Measurements from ENCODE around the gene ISM2.
"Not testable (repeated sequence)": the region's sequence is repeated elsewhere in the genome, so short reads cannot be mapped to it uniquely, and the experiment has no call there.

ISM2 gene

GRCh38 chr14:77498120-77498979, at the start of gene ISM2:
Gene ISM2 (minus strand): TSS chr14:77498816. CDS start chr14:77498793, 23 bp downstream.
- DNase-seq (ENCODE audit: low read depth): no peak

GRCh38 chr14:77547512-77548180, 49.0 kb upstream of the ISM2 start:
- DNase-seq (ENCODE audit: low read depth): no peak

GRCh38 chr14:77545171-77545570, 46.6 kb upstream of the ISM2 start:
- not testable (repeated sequence) for DNase-seq (ENCODE audit: low read depth)

GRCh38 chr14:77544571-77544970, 46.0 kb upstream of the ISM2 start:
- DNase-seq (ENCODE audit: low read depth): no peak

GRCh38 chr14:77543637-77544334, 45.2 kb upstream of the ISM2 start:
- DNase-seq (ENCODE audit: low read depth): peak; percentile 23

GRCh38 chr14:77543240-77543551, 44.6 kb upstream of the ISM2 start:
- no peak for DNase-seq (ENCODE audit: low read depth)

GRCh38 chr14:77542421-77543239, 44.0 kb upstream of the ISM2 start:
- DNase-seq (ENCODE audit: low read depth): no peak

GRCh38 chr14:77541905-77542304, 43.3 kb upstream of the ISM2 start:
- DNase-seq (ENCODE audit: low read depth): no peak

GRCh38 chr14:77536951-77537350, 38.3 kb upstream of the ISM2 start:
- DNase-seq (ENCODE audit: low read depth): not testable (repeated sequence)

GRCh38 chr14:77531071-77531470, 32.5 kb upstream of the ISM2 start:
- no peak for DNase-seq (ENCODE audit: low read depth)

GRCh38 chr14:77529963-77530362, 31.3 kb upstream of the ISM2 start:
- no peak for DNase-seq (ENCODE audit: low read depth)

GRCh38 chr14:77529213-77529612, 30.6 kb upstream of the ISM2 start:
- no peak for DNase-seq (ENCODE audit: low read depth)

- DNase-seq (ENCODE audit: low read depth): not testable (repeated sequence)
Observed at GRCh38 chr14:77528701-77529100, 30.1 kb upstream of the ISM2 start.

GRCh38 chr14:77526266-77526665, 27.6 kb upstream of the ISM2 start:
- no peak for DNase-seq (ENCODE audit: low read depth)

- DNase-seq (ENCODE audit: low read depth): no peak
Observed at GRCh38 chr14:77524536-77524935, 25.9 kb upstream of the ISM2 start.

- no peak for DNase-seq (ENCODE audit: low read depth)
Observed at GRCh38 chr14:77523109-77523508, 24.5 kb upstream of the ISM2 start.

- DNase-seq (ENCODE audit: low read depth): no peak
Observed at GRCh38 chr14:77520555-77520954, 21.9 kb upstream of the ISM2 start.

GRCh38 chr14:77516126-77516525, 17.5 kb upstream of the ISM2 start:
- no peak for DNase-seq (ENCODE audit: low read depth)

GRCh38 chr14:77511486-77512162, 13.0 kb upstream of the ISM2 start:
- no peak for DNase-seq (ENCODE audit: low read depth)

- no peak for DNase-seq (ENCODE audit: low read depth)
Observed at GRCh38 chr14:77509366-77509765, 10.8 kb upstream of the ISM2 start.

GRCh38 chr14:77508876-77509275, 10.3 kb upstream of the ISM2 start:
- DNase-seq (ENCODE audit: low read depth): no peak

Measured in GM04503 (cell line).